ENCODE measurements around the gene EID1.

GRCh38 chr15:48877630-48878595, at the start of gene EID1:
- TF ChIP-seq FOXM1 (IDR thresholded peaks at IDR 0.05; ENCODE audit: low read depth) (no peak), CTCF (IDR thresholded peaks at IDR 0.05) (peak; percentile 16; the same call in 1 of the 2 replicates), RAD21 (IDR thresholded peaks at IDR 0.05; ENCODE audit: low read length) (peak; percentile 2; the same call in 1 of the 2 replicates), SMC3 (IDR thresholded peaks at IDR 0.05; ENCODE audit: low read depth, low read length) (no peak), MAX (IDR thresholded peaks at IDR 0.05; ENCODE audit: low read depth) (peak; percentile 51; the same call in 1 of the 2 replicates), ELF1 (IDR thresholded peaks at IDR 0.05) (peak; percentile 28; the same call in 1 of the 2 replicates), REST (IDR thresholded peaks at IDR 0.05; ENCODE audit: low read depth, low read length) (no peak), GABPA (IDR thresholded peaks at IDR 0.05; ENCODE audit: low read depth) (no peak), TEAD4 (IDR thresholded peaks at IDR 0.05; ENCODE audit: borderline replicate concordance, insufficient read depth) (no peak)
